Keratinocyte (primary cell): ENCODE measurements around the gene DALRD3.

ENCODE experiments used
- EZH2 ChIP-seq: IDR thresholded peaks from one replicate; pipeline ENCODE4 v1.6.1; 2012; ENCODE audit warnings: inconsistent platforms, mild to moderate bottlenecking, low read length, moderate library complexity
- TF ChIP-seq, protein P1 (sequence below), 3 experiments: IDR thresholded peaks in 1 of 3; conservative IDR thresholded peaks in 1 of 3; optimal IDR thresholded peaks in 1 of 3; 2 replicates in 2 of 3; 3 replicates in 1 of 3; pipeline versions ENCODE3 to v1.5.1; 2011; ENCODE audit warnings: low read length in 3 of 3, mild to moderate bottlenecking in 3 of 3, moderate library complexity in 2 of 3, control low read depth in 1 of 3, inconsistent platforms in 1 of 3; ENCODE audit not compliant: insufficient read depth in 2 of 3; ENCODE audit errors: extremely low read depth in 1 of 3

DNA sequence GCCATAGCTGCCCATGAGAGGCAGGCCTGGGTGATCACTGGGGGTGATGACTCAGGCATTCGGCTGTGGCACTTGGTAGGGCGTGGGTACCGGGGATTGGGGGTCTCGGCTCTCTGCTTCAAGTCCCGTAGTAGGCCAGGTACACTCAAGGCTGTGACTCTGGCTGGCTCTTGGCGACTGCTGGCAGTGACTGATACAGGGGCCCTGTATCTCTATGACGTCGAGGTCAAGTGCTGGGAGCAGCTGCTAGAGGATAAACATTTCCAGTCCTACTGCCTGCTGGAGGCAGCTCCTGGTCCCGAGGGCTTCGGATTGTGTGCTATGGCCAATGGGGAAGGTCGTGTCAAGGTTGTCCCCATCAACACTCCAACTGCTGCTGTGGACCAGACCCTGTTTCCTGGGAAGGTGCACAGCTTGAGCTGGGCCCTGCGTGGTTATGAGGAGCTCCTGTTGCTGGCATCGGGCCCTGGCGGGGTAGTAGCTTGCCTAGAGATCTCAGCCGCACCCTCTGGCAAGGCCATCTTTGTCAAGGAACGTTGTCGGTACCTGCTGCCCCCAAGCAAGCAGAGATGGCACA, 5.9 kb downstream of the DALRD3 start:
- TF ChIP-seq, protein P1, sequence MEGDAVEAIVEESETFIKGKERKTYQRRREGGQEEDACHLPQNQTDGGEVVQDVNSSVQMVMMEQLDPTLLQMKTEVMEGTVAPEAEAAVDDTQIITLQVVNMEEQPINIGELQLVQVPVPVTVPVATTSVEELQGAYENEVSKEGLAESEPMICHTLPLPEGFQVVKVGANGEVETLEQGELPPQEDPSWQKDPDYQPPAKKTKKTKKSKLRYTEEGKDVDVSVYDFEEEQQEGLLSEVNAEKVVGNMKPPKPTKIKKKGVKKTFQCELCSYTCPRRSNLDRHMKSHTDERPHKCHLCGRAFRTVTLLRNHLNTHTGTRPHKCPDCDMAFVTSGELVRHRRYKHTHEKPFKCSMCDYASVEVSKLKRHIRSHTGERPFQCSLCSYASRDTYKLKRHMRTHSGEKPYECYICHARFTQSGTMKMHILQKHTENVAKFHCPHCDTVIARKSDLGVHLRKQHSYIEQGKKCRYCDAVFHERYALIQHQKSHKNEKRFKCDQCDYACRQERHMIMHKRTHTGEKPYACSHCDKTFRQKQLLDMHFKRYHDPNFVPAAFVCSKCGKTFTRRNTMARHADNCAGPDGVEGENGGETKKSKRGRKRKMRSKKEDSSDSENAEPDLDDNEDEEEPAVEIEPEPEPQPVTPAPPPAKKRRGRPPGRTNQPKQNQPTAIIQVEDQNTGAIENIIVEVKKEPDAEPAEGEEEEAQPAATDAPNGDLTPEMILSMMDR (optimal IDR thresholded peaks at IDR 0.05 in 1 of 3, IDR thresholded peaks at IDR 0.05 in 1 of 3, conservative IDR thresholded peaks at IDR 0.05 in 1 of 3; ENCODE audit: extremely low read depth in 1 of 3, insufficient read depth in 2 of 3, low read length in 3 of 3), result no peak
- no peak for TF ChIP-seq EZH2
